HCT116 (cell line): ENCODE data around the gene NDUFS4. TPM values are rescaled to one million over a fixed set of nuclear protein-coding genes. Genes with fewer than 3 reads are reported as not detected.

Source experiments
- ATAC-seq: fragments of 200-7000 bp; cut with Tn5 transposase; 2 replicates; pipeline ENCODE4 v1.9.1; 2020; ENCODE audit warnings: mild to moderate bottlenecking, moderate library complexity
- BruUV-seq: library from RNA; stranded (reverse); fragments of 400-500 nt; replicated peaks from 2 replicates; lab custom pipeline; 2021; lab: Mats Ljungman, UMichigan
- CTCF ChIA-PET: fragments of 300-600 bp; sonication (Branson Sonifier 250); formaldehyde crosslinking; loops from one replicate; lab custom pipeline; 2021; ENCODE audit warnings: antibody characterized with exemption; lab: Charles Lee
- POLR2A ChIA-PET: fragments of 300-600, 350-600 bp; sonication (Branson Sonifier 250); formaldehyde crosslinking; loops from one replicate; lab custom pipeline; 2021; ENCODE audit warnings: antibody characterized with exemption; lab: Charles Lee
- RAD21 ChIA-PET, 2 experiments: fragments of 300-600 bp; sonication (Branson Sonifier 250); formaldehyde crosslinking; loops; one replicate each; lab custom pipeline; 2023; ENCODE audit warnings: low total read pairs in 2 of 2; ENCODE audit not compliant: uncharacterized antibody in 2 of 2, unreplicated experiment in 2 of 2, low non-redundant PET in 1 of 2; lab: Charles Lee
- DNase-seq: peaks from one replicate; pipeline ENCODE4 v3.0.0-alpha.2; 2010; ENCODE audit warnings: low read depth, low spot score
- H2AFZ ChIP-seq: fragments of 200-600 bp; shearing (Covaris generic), sonication (generic); 2 replicates; pipeline ENCODE4 v1.6.1; 2017; ENCODE audit warnings: low read depth, mixed run types, mixed read lengths, antibody characterized with exemption, low read length; ENCODE audit not compliant: poor library complexity, severe bottlenecking
- H3K27ac ChIP-seq: 2 replicates; pipeline ENCODE4 v1.5.1; 2012; ENCODE audit warnings: low read depth, low read length
- H3K27me3 ChIP-seq: fragments of 200-600 bp; sonication (generic); 2 replicates; pipeline ENCODE4 v1.6.1; 2016; ENCODE audit warnings: mixed run types, low read length, mixed read lengths; ENCODE audit not compliant: insufficient read depth
- H3K36me3 ChIP-seq, 2 experiments: fragments of 200-500 bp in 1 of 2; fragments of 200-600 bp in 1 of 2; sonication (Bioruptor generic) in 1 of 2; sonication (generic) in 1 of 2; 2 replicates each; pipeline versions ENCODE4 v1.5.1 to v1.6.1; 2014 to 2016; ENCODE audit warnings: low read length in 2 of 2, inconsistent platforms in 1 of 2, mixed read lengths in 1 of 2, mixed run types in 1 of 2; ENCODE audit not compliant: insufficient read depth in 2 of 2, control insufficient read depth in 1 of 2
- H3K4me1 ChIP-seq, 2 experiments: fragments of 200-600 bp in 1 of 2; sonication (generic) in 1 of 2; 2 replicates each; pipeline versions ENCODE4 v1.5.1 to v1.6.1; 2012 to 2017; ENCODE audit warnings: low read length in 2 of 2, inconsistent platforms in 1 of 2, mild to moderate bottlenecking in 1 of 2, mixed read lengths in 1 of 2, mixed run types in 1 of 2, moderate library complexity in 1 of 2; ENCODE audit not compliant: insufficient read depth in 2 of 2, control insufficient read depth in 1 of 2
- H3K4me2 ChIP-seq: fragments of 200-600 bp; sonication (generic); 2 replicates; pipeline ENCODE4 v1.6.1; 2017; ENCODE audit warnings: mixed run types, low read length, mixed read lengths
- H3K4me3 ChIP-seq, 2 experiments: fragments of 200-600 bp in 1 of 2; sonication (generic) in 1 of 2; replicated peaks in 1 of 2; 2 replicates each; pipeline ENCODE4 v1.5.1; 2011 to 2016; ENCODE audit warnings: low read length in 2 of 2, control low read depth in 1 of 2, low read depth in 1 of 2, mild to moderate bottlenecking in 1 of 2, mixed read lengths in 1 of 2, mixed run types in 1 of 2
- H3K79me2 ChIP-seq: fragments of 200-600 bp; sonication (generic); 2 replicates; pipeline ENCODE4 v1.6.1; 2017; ENCODE audit warnings: mild to moderate bottlenecking, mixed run types, low read length, moderate library complexity, mixed read lengths; ENCODE audit not compliant: insufficient read depth
- H3K9ac ChIP-seq: fragments of 200-600 bp; sonication (generic); 2 replicates; pipeline ENCODE4 v1.6.1; 2016; ENCODE audit warnings: low read length, mixed read lengths
- H3K9me2 ChIP-seq: fragments of 200-600 bp; sonication (generic), shearing (Covaris generic); 2 replicates; pipeline ENCODE4 v1.6.1; 2017; ENCODE audit warnings: mixed run types, mild to moderate bottlenecking, moderate library complexity; ENCODE audit not compliant: insufficient read depth
- H3K9me3 ChIP-seq, 2 experiments: fragments of 200-500 bp in 1 of 2; fragments of 200-600 bp in 1 of 2; sonication (Bioruptor generic) in 1 of 2; sonication (generic) in 1 of 2; 2 replicates each; pipeline ENCODE4 v1.6.1; 2014 to 2017; ENCODE audit warnings: low read length in 2 of 2, mixed read lengths in 2 of 2, inconsistent platforms in 1 of 2, low read depth in 1 of 2, mild to moderate bottlenecking in 1 of 2, mixed run types in 1 of 2, moderate library complexity in 1 of 2; ENCODE audit not compliant: control insufficient read depth in 1 of 2, insufficient read depth in 1 of 2
- H4K20me1 ChIP-seq: fragments of 200-600 bp; sonication (generic), shearing (Covaris generic); 2 replicates; pipeline ENCODE4 v1.6.1; 2017; ENCODE audit warnings: mixed run types, mild to moderate bottlenecking, moderate library complexity; ENCODE audit not compliant: insufficient read depth
- CBX3 ChIP-seq: IDR thresholded peaks from 2 replicates; pipeline ENCODE4 v1.6.1; 2012; ENCODE audit warnings: low read depth
- CEBPB ChIP-seq: IDR thresholded peaks from 2 replicates; pipeline ENCODE4 v1.6.1; 2012; ENCODE audit warnings: low read depth
- ELF1 ChIP-seq: IDR thresholded peaks from 2 replicates; pipeline ENCODE4 v1.6.1; 2012; ENCODE audit warnings: low read depth, borderline replicate concordance
- EZH2phosphoT487 ChIP-seq: fragments of 200-600 bp; IDR thresholded peaks from 2 replicates; pipeline ENCODE4 v1.6.1; 2018; ENCODE audit warnings: antibody characterized with exemption, borderline replicate concordance
- FOSL1 ChIP-seq: IDR thresholded peaks from 2 replicates; pipeline ENCODE4 v1.6.1; 2012; ENCODE audit warnings: low read depth
- JUND ChIP-seq: IDR thresholded peaks from 2 replicates; pipeline ENCODE4 v1.6.1; 2012
- POLR2A ChIP-seq: IDR thresholded peaks from 2 replicates; pipeline ENCODE4 v1.7.0; 2011; ENCODE audit warnings: borderline replicate concordance; ENCODE audit not compliant: insufficient read depth, insufficient read length; ENCODE audit errors: extremely low read depth
- POLR2AphosphoS5 ChIP-seq: IDR thresholded peaks from 2 replicates; pipeline ENCODE4 v1.6.1; 2011; ENCODE audit warnings: mild to moderate bottlenecking, low read depth, low read length, moderate library complexity
- SIN3A ChIP-seq: IDR thresholded peaks from 2 replicates; pipeline ENCODE4 v1.6.1; 2012; ENCODE audit warnings: low read depth
- SP1 ChIP-seq: IDR thresholded peaks from 2 replicates; pipeline ENCODE4 v1.6.1; 2012; ENCODE audit warnings: low read depth
- SRF ChIP-seq: IDR thresholded peaks from 2 replicates; pipeline ENCODE4 v1.6.1; 2012; ENCODE audit warnings: low read depth
- TCF7L2 ChIP-seq: IDR thresholded peaks from 2 replicates; pipeline ENCODE4 v1.7.0; 2011; ENCODE audit warnings: borderline replicate concordance, inconsistent platforms; ENCODE audit not compliant: insufficient read depth, insufficient read length; ENCODE audit errors: extremely low read depth
- YY1 ChIP-seq: IDR thresholded peaks from 2 replicates; pipeline ENCODE4 v1.6.1; 2011; ENCODE audit warnings: low read length, low read depth, moderate library complexity, mild to moderate bottlenecking; ENCODE audit not compliant: insufficient replicate concordance; ENCODE audit errors: extremely low read depth
- ZFX ChIP-seq: fragments of 450-650 bp; IDR thresholded peaks from 2 replicates; pipeline ENCODE4 v1.6.1; 2017
- ZNF274 ChIP-seq: fragments of 200-500 bp; sonication (Bioruptor generic); IDR thresholded peaks from 2 replicates; pipeline ENCODE4 v1.6.1; 2014; ENCODE audit warnings: mild to moderate bottlenecking, low read depth, low read length, inconsistent platforms
- intact Hi-C: fragments of 100-400 bp; cut with micrococcal nuclease; formaldehyde crosslinking; loops from 2 replicates; pipeline ENCODE4 v1.10.0; 2022
- total RNA-seq: library from RNA; stranded (reverse); gene quantifications from one replicate; pipeline ENCODE4 v1.2.1, GENCODE V29; 2021; ENCODE audit not compliant: unreplicated experiment
- TF ChIP-seq, protein P1 (sequence below), 3 experiments: fragments of 200-600 bp in 1 of 3; sonication (generic) in 1 of 3; IDR thresholded peaks in 2 of 3; conservative IDR thresholded peaks in 1 of 3; 2 replicates each; pipeline ENCODE4 v1.5.1; 2012 to 2017; ENCODE audit warnings: low read depth in 2 of 3, low read length in 2 of 3, antibody characterized with exemption in 1 of 3, borderline replicate concordance in 1 of 3, control low read depth in 1 of 3, mild to moderate bottlenecking in 1 of 3, mixed read lengths in 1 of 3, mixed run types in 1 of 3, moderate library complexity in 1 of 3; ENCODE audit not compliant: insufficient read depth in 1 of 3
- TF ChIP-seq, protein P2 (sequence below): IDR thresholded peaks from 2 replicates; pipeline ENCODE4 v1.6.1; 2012
- TF ChIP-seq, protein P3 (sequence below): IDR thresholded peaks from 2 replicates; pipeline ENCODE4 v1.6.1; 2011; ENCODE audit warnings: mild to moderate bottlenecking, low read length, moderate library complexity; ENCODE audit not compliant: insufficient replicate concordance; ENCODE audit errors: extremely low read depth
- TF ChIP-seq, protein P4 (sequence below): IDR thresholded peaks from 2 replicates; pipeline ENCODE4 v1.6.1; 2012; ENCODE audit warnings: low read depth

NDUFS4 gene
- total RNA-seq, 1 experiment from 2014 or later: 91.4 TPM

DNA sequence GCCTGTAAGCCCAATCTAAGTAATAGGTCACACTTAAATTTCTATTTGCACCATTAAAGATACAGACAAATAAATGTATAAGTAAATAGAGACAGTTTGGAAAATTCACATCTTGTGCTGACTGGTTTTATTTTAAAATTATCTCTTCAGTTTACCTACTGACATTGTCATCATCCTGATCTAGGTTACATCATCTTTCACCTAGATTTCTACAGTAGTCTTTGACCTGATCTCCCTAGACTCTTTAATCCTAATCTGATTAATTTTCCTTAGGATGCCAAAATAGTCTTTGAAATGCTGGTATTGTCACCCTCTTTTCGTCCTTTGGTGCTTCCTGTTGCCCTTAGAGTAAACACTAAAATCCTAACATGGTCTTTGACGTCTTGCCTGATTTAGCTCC lies 43.9 kb downstream of the NDUFS4 start:
- Histone ChIP-seq H3K9me2 (no peaks in the 10 kb centered on the region), H3K9ac (no peak overlapping the region), H3K4me3 (no peak overlapping the region), H2AFZ (no peak overlapping the region), H4K20me1 (no peaks in the 10 kb centered on the region), H3K79me2 (peaks cover 41% of the 10 kb centered on the region), H3K4me2 (no peak overlapping the region), H3K9me3 (no peaks in the 10 kb centered on the region), H3K27me3 (no peaks in the 10 kb centered on the region), H3K4me1 (peaks cover 0 to 16% of the 10 kb centered on the region in 2 experiments; a peak in 2 of 4 replicates), H3K36me3 (peaks cover 8 to 15% of the 10 kb centered on the region in 2 experiments; a peak in 2 of 4 replicates), H3K27ac (no peak overlapping the region)
- ChIA-PET CTCF (no interaction called here), RAD21 (no interaction called here), POLR2A (no interaction called here)
- BruUV-seq: no TSS peak
- TF ChIP-seq TCF7L2 (no peak), ZFX (no peak), YY1 (no peak), ZNF274 (no peak), SIN3A (no peak), EZH2phosphoT487 (no peak), JUND (no peak), SP1 (no peak), POLR2A (no peak), ELF1 (no peak), CEBPB (no peak), FOSL1 (no peak), CBX3 (no peak), POLR2AphosphoS5 (no peak), SRF (no peak)
- TF ChIP-seq, protein P1, sequence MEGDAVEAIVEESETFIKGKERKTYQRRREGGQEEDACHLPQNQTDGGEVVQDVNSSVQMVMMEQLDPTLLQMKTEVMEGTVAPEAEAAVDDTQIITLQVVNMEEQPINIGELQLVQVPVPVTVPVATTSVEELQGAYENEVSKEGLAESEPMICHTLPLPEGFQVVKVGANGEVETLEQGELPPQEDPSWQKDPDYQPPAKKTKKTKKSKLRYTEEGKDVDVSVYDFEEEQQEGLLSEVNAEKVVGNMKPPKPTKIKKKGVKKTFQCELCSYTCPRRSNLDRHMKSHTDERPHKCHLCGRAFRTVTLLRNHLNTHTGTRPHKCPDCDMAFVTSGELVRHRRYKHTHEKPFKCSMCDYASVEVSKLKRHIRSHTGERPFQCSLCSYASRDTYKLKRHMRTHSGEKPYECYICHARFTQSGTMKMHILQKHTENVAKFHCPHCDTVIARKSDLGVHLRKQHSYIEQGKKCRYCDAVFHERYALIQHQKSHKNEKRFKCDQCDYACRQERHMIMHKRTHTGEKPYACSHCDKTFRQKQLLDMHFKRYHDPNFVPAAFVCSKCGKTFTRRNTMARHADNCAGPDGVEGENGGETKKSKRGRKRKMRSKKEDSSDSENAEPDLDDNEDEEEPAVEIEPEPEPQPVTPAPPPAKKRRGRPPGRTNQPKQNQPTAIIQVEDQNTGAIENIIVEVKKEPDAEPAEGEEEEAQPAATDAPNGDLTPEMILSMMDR (IDR thresholded peaks at IDR 0.05 in 2 of 3, conservative IDR thresholded peaks at IDR 0.05 in 1 of 3; ENCODE audit: borderline replicate concordance in 1 of 3, insufficient read depth in 1 of 3, low read depth in 2 of 3, low read length in 2 of 3): no peak
- TF ChIP-seq, protein P2, sequence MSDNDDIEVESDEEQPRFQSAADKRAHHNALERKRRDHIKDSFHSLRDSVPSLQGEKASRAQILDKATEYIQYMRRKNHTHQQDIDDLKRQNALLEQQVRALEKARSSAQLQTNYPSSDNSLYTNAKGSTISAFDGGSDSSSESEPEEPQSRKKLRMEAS: no peak
- TF ChIP-seq, protein P3, sequence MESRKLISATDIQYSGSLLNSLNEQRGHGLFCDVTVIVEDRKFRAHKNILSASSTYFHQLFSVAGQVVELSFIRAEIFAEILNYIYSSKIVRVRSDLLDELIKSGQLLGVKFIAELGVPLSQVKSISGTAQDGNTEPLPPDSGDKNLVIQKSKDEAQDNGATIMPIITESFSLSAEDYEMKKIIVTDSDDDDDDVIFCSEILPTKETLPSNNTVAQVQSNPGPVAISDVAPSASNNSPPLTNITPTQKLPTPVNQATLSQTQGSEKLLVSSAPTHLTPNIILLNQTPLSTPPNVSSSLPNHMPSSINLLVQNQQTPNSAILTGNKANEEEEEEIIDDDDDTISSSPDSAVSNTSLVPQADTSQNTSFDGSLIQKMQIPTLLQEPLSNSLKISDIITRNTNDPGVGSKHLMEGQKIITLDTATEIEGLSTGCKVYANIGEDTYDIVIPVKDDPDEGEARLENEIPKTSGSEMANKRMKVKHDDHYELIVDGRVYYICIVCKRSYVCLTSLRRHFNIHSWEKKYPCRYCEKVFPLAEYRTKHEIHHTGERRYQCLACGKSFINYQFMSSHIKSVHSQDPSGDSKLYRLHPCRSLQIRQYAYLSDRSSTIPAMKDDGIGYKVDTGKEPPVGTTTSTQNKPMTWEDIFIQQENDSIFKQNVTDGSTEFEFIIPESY: no peak
- TF ChIP-seq, protein P4, sequence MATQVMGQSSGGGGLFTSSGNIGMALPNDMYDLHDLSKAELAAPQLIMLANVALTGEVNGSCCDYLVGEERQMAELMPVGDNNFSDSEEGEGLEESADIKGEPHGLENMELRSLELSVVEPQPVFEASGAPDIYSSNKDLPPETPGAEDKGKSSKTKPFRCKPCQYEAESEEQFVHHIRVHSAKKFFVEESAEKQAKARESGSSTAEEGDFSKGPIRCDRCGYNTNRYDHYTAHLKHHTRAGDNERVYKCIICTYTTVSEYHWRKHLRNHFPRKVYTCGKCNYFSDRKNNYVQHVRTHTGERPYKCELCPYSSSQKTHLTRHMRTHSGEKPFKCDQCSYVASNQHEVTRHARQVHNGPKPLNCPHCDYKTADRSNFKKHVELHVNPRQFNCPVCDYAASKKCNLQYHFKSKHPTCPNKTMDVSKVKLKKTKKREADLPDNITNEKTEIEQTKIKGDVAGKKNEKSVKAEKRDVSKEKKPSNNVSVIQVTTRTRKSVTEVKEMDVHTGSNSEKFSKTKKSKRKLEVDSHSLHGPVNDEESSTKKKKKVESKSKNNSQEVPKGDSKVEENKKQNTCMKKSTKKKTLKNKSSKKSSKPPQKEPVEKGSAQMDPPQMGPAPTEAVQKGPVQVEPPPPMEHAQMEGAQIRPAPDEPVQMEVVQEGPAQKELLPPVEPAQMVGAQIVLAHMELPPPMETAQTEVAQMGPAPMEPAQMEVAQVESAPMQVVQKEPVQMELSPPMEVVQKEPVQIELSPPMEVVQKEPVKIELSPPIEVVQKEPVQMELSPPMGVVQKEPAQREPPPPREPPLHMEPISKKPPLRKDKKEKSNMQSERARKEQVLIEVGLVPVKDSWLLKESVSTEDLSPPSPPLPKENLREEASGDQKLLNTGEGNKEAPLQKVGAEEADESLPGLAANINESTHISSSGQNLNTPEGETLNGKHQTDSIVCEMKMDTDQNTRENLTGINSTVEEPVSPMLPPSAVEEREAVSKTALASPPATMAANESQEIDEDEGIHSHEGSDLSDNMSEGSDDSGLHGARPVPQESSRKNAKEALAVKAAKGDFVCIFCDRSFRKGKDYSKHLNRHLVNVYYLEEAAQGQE: no peak
- DNase-seq (no peak), ATAC-seq (no peak)
- intact Hi-C loops: no loop called here
